Dermis blood vessel endothelial cell (primary cell): ENCODE measurements around the gene JAZF1. TPM values are rescaled to one million over a fixed set of nuclear protein-coding genes. Genes with fewer than 3 reads are reported as not detected.

Source experiments
- DNase-seq: peaks from one replicate; pipeline ENCODE4 v3.0.0; 2010
- total RNA-seq: library from RNA; depleted of rRNA; stranded (reverse); fragments of >200 nt; gene quantifications from 2 replicates; pipeline ENCODE4 v1.2.3, GENCODE V29; 2014

The JAZF1 gene
- total RNA-seq, 1 donor from 2014 or later: 3.6 TPM

GRCh38 chr7:28165261-28165660, 15.3 kb downstream of the JAZF1 start:
- DNase-seq: no peak

DNA sequence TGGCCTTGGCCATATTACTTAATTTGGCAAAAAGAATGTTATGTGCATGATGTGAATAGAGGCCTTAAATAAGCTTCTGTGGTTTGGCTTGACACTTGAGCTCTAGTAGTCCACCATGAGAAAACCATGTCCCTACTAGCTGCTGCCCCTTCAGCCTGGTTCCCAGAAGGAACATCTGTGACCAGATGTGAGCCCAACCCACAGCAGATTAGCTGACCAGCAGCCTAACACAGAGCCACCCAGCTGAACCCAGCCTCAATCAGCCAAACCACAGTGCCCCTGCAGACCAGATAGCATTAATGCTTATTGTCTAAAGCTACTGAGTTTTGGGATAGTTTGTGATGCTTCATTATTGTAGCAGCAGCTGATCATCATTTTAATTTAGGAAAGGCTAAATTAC, 16.6 kb downstream of the JAZF1 start:
- DNase-seq: no peak

- DNase-seq: no peak
Measured at GRCh38 chr7:28161331-28161730, 19.3 kb downstream of the JAZF1 start.

DNA sequence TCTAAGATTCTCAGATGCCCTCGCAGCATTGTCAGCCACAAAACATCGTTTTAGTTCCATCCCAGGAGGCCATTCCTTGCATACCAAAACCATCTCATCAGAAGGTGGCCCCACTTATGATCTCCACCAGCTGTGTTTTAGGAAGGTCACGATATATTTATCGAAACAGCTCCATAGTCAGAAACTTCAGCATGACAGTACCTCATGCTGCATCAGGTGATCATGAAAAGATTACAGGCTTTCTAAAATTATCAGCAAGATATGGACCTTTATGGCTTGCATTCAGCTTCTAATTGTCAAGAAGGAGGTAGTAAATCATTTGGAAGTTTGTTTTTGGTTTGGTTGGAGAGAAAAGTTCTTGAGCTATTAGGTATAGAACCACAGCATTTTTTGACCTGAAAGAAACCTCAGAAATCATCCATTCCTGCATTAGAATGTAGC, 20.0 kb downstream of the JAZF1 start:
- DNase-seq: no peak

GRCh38 chr7:28157831-28158416, 22.7 kb downstream of the JAZF1 start:
- no peak for DNase-seq

DNA sequence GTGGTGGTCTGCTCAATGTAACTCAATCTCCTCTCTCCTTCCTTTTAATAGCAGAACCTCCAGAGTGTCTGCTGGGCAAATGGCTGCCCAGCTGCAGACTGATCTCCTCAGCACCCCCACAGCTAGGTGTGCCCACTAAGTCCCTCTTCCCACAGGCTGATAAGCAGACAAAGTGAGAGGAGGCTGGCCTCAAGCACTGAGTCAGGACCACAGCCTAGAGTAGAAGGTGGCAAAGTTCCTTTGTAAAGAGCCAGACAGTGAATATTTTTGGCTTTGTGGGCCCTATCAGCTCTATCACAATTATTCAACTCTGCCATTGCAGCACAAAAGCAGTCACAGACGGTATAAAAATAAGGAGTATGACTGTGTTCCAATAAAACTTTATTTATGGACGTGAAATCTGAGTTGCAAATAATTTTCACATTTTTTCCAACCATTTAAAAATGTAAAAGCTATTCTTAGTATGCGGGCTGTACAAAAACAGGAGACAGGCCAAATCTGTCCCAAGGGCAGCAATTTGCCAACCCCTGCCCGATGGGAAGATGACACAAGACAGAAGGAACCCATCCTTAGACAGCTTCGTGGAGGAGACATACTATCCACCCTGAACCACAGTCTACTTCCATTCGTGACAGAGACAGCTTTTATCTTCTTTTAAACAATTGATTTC, 23.4 kb downstream of the JAZF1 start:
- no peak for DNase-seq

DNA sequence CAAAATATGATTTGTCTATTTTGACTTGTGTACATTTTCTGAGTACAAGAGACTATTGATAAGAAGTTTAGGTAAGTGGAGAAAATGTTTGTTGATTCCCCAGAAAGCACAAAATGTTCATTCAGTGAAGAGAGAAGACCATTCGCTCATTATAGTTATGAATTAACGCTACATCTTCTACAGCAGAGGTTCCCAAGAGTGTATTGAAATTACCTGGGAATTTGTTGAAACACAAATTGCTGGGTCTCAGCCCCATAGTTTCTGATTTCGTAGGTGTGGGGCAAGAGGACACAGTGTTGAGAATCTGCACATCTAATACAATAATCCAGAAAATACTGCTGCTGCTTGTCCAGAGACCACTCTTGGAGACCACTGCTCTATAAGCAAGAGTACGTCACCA, 24.2 kb downstream of the JAZF1 start:
- no peak for DNase-seq

- DNase-seq: no peak
Measured at GRCh38 chr7:28155964-28156363, 24.6 kb downstream of the JAZF1 start.

DNA sequence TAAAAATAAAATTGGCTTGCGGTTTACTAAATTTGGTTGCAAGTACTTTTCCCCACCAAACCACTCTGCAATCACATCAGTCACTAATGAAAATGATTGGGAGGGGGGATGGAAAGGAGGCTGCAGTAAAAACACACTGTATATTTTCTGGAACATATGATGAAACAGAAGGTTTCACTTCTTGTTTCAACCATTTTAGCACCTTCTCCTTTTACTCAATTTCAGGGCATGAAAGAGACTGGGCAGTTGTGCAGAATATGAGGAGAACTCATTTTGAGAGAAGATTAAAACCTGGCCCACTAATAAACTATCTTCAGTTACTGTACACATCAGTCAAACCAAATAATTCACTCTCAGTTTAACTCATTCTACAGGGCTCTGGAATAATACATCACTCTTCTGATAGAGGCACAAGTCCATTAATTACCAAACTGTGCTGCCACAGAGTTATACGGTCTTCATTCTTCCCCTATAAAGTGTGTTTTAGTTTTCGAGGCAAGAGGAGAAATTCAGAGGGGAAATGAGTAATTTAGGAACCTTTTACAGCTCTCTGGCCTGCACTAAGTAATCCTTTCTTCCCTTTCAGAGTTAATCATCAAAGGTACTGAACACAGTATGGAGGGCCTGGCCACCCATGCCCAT, 25.5 kb downstream of the JAZF1 start:
- DNase-seq: no peak

- peak; percentile 7 for DNase-seq
Measured at GRCh38 chr7:28152594-28152993, 28.0 kb downstream of the JAZF1 start.

- peak; percentile 72 for DNase-seq
Measured at GRCh38 chr7:28151965-28152364, 28.6 kb downstream of the JAZF1 start.

- peak; percentile 48 for DNase-seq
Measured at GRCh38 chr7:28149291-28150101, 31.1 kb downstream of the JAZF1 start.

- DNase-seq: no peak
Measured at GRCh38 chr7:28145931-28146330, 34.7 kb downstream of the JAZF1 start.

- no peak for DNase-seq
Measured at GRCh38 chr7:28145090-28145626, 35.4 kb downstream of the JAZF1 start.

DNA sequence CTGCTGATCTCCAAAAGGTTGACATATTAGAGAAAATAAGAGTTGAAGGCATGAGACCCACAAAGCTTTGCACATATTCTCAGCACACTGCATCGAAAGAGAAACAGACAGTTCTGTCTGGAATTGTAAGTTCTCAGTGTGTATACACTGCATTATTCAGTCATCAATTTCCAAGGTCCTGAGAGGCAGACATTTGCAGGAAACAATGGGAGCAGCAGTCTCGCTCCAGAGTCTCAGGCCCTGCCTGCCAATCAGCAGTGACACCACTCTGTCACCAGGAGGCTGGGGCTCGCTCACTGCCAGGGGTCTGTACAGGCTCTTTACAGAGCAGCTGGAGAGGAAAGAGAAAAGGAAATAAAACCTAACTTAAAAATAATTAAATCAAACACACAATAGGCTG, 36.3 kb downstream of the JAZF1 start:
- DNase-seq: peak; percentile 45

DNA sequence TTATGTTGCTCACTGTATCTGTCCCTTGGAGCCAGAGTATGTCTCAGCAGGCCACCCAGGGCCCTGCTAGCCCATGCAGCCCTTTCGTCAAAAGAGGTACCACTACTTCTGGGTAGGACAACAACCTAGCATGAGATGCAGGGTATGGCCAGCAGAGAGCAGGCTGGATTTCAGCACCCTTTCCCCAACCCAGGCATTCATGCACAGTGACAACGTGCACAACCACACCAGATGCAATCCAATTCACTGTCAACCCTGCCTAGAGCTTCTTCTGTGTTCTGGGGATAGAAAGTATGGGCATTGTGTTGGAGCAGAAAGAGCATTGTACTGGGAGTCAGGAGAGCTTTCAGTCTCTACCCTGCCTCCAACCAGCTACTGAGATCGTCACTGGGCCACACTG, 37.9 kb downstream of the JAZF1 start:
- DNase-seq: no peak

DNA sequence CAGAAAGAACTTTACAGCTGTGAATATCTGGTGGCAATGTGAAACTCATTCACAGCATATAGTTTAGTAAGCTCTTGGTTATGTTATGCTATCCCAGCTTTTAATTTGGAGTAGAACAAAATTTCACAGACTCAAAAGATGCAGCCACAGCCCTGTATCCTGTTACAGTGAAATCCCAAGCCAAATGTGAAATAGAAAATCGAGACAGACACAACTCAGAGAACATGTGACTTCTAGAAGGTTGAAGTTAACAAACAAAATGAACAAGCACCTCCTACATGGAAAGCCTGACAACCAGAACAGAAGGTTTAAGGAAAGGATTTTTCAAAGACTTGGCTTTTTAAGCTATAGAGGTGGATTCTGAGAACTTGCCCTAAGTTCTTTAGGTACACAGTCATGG, 39.6 kb downstream of the JAZF1 start:
- DNase-seq: no peak

DNA sequence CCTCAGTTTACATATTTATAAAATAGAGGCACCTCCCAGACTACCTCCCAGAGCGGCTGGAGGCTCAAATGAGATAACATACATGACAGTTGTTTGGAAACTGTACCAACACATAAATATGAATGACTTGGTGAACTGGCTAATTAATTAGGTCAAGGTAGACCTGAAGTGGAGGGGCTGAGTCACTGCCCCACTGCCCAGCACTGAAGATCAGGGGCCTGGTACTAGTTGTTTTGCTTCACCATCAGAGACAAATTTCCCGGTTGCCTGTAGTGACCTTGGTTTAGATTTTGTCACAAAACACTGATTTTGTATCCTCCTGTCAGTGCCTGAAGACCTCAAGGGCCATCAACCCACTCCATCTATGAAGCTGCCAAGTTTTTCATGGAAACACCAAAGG, 41.8 kb downstream of the JAZF1 start:
- no peak for DNase-seq

DNA sequence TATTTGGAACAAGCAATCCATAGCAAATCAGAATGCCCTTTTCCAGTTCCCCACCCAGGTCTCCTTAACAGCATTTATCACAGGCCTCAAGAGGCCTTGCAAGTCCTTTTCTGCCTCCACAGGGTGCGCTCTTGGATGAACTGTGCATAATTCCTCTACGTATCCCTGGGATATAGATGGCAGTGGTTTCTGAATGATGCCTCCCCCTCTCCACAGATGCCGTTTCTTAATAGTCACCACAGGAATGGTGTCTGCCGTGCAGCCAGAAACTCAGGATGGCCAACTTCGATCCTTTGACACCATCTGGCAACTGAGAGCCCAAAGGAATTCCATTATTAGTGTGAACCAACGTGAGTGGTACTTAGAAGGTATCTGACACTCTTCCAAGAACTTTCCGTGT, 43.1 kb downstream of the JAZF1 start:
- DNase-seq: no peak

DNA sequence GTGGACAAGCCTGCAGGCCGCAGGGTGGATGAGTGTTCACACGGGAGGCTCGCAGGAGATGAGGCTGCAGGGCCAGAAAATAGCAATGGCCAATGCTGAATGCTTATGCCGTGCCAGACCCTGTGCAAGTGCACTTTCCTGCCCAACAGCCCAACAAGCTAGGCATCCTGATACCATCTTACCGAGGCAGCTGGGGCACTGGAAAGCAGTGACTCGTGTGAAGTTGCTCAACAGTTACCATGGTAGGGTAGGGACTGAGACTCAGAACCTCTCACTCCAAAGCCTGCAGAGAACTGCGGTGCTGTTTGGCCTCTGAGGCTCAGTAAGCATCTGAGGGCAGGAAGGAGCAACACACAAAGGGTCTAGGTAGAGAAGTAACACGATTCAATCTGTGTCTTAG, 43.7 kb downstream of the JAZF1 start:
- DNase-seq: no peak

GRCh38 chr7:28136420-28136819, 44.2 kb downstream of the JAZF1 start:
- DNase-seq: no peak

- peak; percentile 62 for DNase-seq
Measured at GRCh38 chr7:28135760-28136159, 44.8 kb downstream of the JAZF1 start.

DNA sequence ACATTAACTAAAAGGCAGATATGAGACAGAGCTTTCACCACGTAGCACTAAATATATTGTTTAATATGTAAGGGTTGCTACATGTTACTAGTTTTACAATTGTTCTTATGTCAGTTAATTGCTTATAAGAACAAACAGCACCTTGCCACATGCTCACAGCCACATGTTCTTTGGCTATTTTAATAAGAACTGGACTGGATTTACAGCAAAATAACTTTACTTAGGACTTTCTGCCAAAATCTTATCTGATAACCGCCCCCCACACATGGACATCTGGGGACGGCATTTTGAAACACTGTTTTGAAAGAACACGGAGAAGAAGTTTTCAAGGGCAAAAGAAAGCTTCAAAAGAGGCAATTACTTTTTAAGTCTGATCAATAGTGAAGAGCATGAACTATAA, 45.3 kb downstream of the JAZF1 start:
- DNase-seq: no peak
